Measurements from ENCODE around the gene DOK6.

DOK6 gene

GRCh38 chr18:69617888-69618287 is 217.2 kb downstream of the DOK6 start:
- ChIA-PET POLR2A (no interaction called here), CTCF (interaction anchor here (0.9 kb wide), 1 partner anchor 469 kb away, joined by 3 read pairs; no protein-coding TSS in a partner anchor)
- no peak for TF ChIP-seq CTCF (IDR thresholded peaks at IDR 0.05; ENCODE audit: insufficient read depth, low read length, missing control alignments)
- DNase-seq (ENCODE audit: low read depth, low spot score), result peak; percentile 14
- H3K4me3 ChIP-seq (ENCODE audit: low read depth, low read length), result no peak overlapping the region

GRCh38 chr18:69622184-69622583 is 221.5 kb downstream of the DOK6 start:
- no peak for TF ChIP-seq CTCF (IDR thresholded peaks at IDR 0.05; ENCODE audit: insufficient read depth, low read length, missing control alignments)
- no peak overlapping the region for H3K4me3 ChIP-seq (ENCODE audit: low read depth, low read length)
- POLR2A ChIA-PET, result no interaction called here
- DNase-seq (ENCODE audit: low read depth, low spot score), result no peak
- CTCF ChIA-PET, result no interaction called here

GRCh38 chr18:69622961-69623360 is 222.3 kb downstream of the DOK6 start:
- no peak for TF ChIP-seq CTCF (IDR thresholded peaks at IDR 0.05; ENCODE audit: insufficient read depth, low read length, missing control alignments)
- H3K4me3 ChIP-seq (ENCODE audit: low read depth, low read length), result no peak overlapping the region
- DNase-seq (ENCODE audit: low read depth, low spot score), result no peak
- CTCF ChIA-PET, result no interaction called here
- POLR2A ChIA-PET, result no interaction called here

GRCh38 chr18:69626171-69626570 is 225.5 kb downstream of the DOK6 start:
- no peak for DNase-seq (ENCODE audit: low read depth, low spot score)
- no peak for TF ChIP-seq CTCF (IDR thresholded peaks at IDR 0.05; ENCODE audit: insufficient read depth, low read length, missing control alignments)
- ChIA-PET CTCF (no interaction called here), POLR2A (no interaction called here)
- no peak overlapping the region for H3K4me3 ChIP-seq (ENCODE audit: low read depth, low read length)

- ChIA-PET POLR2A (no interaction called here), CTCF (no interaction called here)
- no peak for DNase-seq (ENCODE audit: low read depth, low spot score)
- no peak for TF ChIP-seq CTCF (IDR thresholded peaks at IDR 0.05; ENCODE audit: insufficient read depth, low read length, missing control alignments)
- no peak overlapping the region for H3K4me3 ChIP-seq (ENCODE audit: low read depth, low read length)
These were observed 226.1 kb downstream of the DOK6 start for GRCh38 chr18:69626643-69627242.

- ChIA-PET POLR2A (no interaction called here), CTCF (no interaction called here)
These were observed 228.2 kb downstream of the DOK6 start for GRCh38 chr18:69628774-69629359.

More at GRCh38 chr18:69628774-69629359, 228.2 kb downstream of the DOK6 start:
- DNase-seq (ENCODE audit: low read depth, low spot score), result no peak
- no peak overlapping the region for H3K4me3 ChIP-seq (ENCODE audit: low read depth, low read length)
- TF ChIP-seq CTCF (IDR thresholded peaks at IDR 0.05; ENCODE audit: insufficient read depth, low read length, missing control alignments), result no peak

Data from AG04449 (cell line).